Esophagus muscularis mucosa (tissue), 4 donors: Measurements from ENCODE around the gene KRTAP4-11. TPM values are rescaled to one million over a fixed set of nuclear protein-coding genes. Genes with fewer than 3 reads are reported as not detected.
"Not testable (repeated sequence)": the region's sequence is repeated elsewhere in the genome, so short reads cannot be mapped to it uniquely, and the experiment has no call there.

ENCODE experiments used
- DNase-seq: peaks from one replicate; pipeline ENCODE4 v3.0.0-alpha.2; 2017; ENCODE audit errors: extremely low spot score
- H3K27ac ChIP-seq, 4 donors: fragments of 200-600 bp; sonication (generic); replicated peaks in 1 of 4; 1 replicate in 3 of 4; 2 replicates in 1 of 4; pipeline ENCODE4 v1.5.1; 2016 to 2019; ENCODE audit warnings: mild to moderate bottlenecking in 1 of 4
- H3K27me3 ChIP-seq, 4 donors: fragments of 200-600 bp; sonication (generic); one replicate each; pipeline versions ENCODE4 v1.5.1 to v1.6.0; 2016 to 2019
- H3K36me3 ChIP-seq, 4 donors: fragments of 200-600 bp; sonication (generic); one replicate each; pipeline ENCODE4 v1.5.1; 2016 to 2019
- H3K4me1 ChIP-seq, 4 donors: fragments of 200-600 bp; sonication (generic); one replicate each; pipeline ENCODE4 v1.5.1; 2016 to 2019
- H3K4me3 ChIP-seq, 4 donors: fragments of 200-600 bp; sonication (generic); 1 replicate in 2 of 4; 2 replicates in 2 of 4; pipeline ENCODE4 v1.5.1; 2016 to 2019; ENCODE audit warnings: mild to moderate bottlenecking in 4 of 4, moderate library complexity in 1 of 4
- H3K9me3 ChIP-seq, 4 donors: fragments of 200-600 bp; sonication (generic); 1 replicate in 3 of 4; 2 replicates in 1 of 4; pipeline ENCODE4 v1.5.1; 2016 to 2019
- EP300 ChIP-seq: sonication (generic); formaldehyde crosslinking; IDR thresholded peaks from one replicate; pipeline ENCODE4 v1.6.1; 2017; ENCODE audit warnings: antibody characterized with exemption
- POLR2A ChIP-seq: fragments of 450-650 bp; IDR thresholded peaks from one replicate; pipeline ENCODE4 v1.6.1; 2017; ENCODE audit warnings: antibody characterized with exemption, moderate library complexity, mild to moderate bottlenecking, low read depth
- POLR2AphosphoS5 ChIP-seq, 2 donors: sonication (generic); formaldehyde crosslinking; IDR thresholded peaks; one replicate each; pipeline ENCODE4 v1.6.1; 2017; ENCODE audit warnings: antibody characterized with exemption in 2 of 2
- WGBS: methylation state at CpG from one replicate; pipeline ENCODE4 v1.1.5; 2018; 5-methylcytosine and 5-hydroxymethylcytosine counted together
- intact Hi-C: fragments of 100-400 bp; cut with DNase I; formaldehyde crosslinking; loops from one replicate; pipeline ENCODE4 v1.15.1; 2023
- total RNA-seq, 4 donors: library from RNA; depleted of rRNA; stranded (reverse); fragments of >200 nt; gene quantifications; one replicate each; pipeline versions ENCODE4 v1.1.0 to v1.2.1, GENCODE V29; 2016
- TF ChIP-seq, protein P1 (sequence below), 3 experiments: fragments of 200-600 bp in 2 of 3; fragments of 450-650 bp in 1 of 3; sonication (generic) in 2 of 3; IDR thresholded peaks; one replicate each; pipeline ENCODE4 v1.5.1; 2017 to 2019; ENCODE audit warnings: antibody characterized with exemption in 3 of 3, mild to moderate bottlenecking in 2 of 3, moderate library complexity in 1 of 3

The KRTAP4-11 gene
- total RNA-seq, 4 donors from 2014 or later, result not detected

DNA sequence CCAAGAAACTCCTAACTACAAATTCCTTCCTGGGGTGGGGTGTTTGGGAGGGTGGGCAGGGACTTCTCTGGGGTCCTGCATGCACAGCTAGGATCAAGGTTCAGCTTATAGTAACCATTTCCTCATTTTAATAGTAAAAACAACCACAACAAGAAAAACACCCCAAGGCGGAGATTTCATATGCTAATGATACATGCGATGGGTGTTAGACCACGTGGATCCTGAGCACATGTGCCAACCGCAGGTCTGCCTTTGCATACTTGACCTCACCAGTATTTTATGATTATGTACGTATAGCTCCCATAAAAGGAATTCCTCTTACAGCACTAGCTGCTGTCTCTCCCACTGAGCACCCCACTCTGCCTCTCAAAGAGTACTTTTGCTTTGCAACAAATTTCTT, 1.9 kb downstream of the KRTAP4-11 start:
- Histone ChIP-seq H3K27ac (no peak overlapping the region), H3K4me3 (no peak overlapping the region), H3K36me3 (no peaks in the 10 kb centered on the region), H3K4me1 (no peaks in the 10 kb centered on the region), H3K9me3 (no peaks in the 10 kb centered on the region), H3K27me3 (peaks cover 0 to 24% (median 0%) of the 10 kb centered on the region in 4 donors)
- intact Hi-C loops, result no loop called here
- TF ChIP-seq EP300 (no peak), POLR2A (no peak), POLR2AphosphoS5 (IDR thresholded peaks at IDR 0.05) (no peak)
- TF ChIP-seq, protein P1, sequence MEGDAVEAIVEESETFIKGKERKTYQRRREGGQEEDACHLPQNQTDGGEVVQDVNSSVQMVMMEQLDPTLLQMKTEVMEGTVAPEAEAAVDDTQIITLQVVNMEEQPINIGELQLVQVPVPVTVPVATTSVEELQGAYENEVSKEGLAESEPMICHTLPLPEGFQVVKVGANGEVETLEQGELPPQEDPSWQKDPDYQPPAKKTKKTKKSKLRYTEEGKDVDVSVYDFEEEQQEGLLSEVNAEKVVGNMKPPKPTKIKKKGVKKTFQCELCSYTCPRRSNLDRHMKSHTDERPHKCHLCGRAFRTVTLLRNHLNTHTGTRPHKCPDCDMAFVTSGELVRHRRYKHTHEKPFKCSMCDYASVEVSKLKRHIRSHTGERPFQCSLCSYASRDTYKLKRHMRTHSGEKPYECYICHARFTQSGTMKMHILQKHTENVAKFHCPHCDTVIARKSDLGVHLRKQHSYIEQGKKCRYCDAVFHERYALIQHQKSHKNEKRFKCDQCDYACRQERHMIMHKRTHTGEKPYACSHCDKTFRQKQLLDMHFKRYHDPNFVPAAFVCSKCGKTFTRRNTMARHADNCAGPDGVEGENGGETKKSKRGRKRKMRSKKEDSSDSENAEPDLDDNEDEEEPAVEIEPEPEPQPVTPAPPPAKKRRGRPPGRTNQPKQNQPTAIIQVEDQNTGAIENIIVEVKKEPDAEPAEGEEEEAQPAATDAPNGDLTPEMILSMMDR (IDR thresholded peaks at IDR 0.05), result no peak
- 66% methylated on average over 5 of the region's 5 CpGs for WGBS
- DNase-seq, result no peak

DNA sequence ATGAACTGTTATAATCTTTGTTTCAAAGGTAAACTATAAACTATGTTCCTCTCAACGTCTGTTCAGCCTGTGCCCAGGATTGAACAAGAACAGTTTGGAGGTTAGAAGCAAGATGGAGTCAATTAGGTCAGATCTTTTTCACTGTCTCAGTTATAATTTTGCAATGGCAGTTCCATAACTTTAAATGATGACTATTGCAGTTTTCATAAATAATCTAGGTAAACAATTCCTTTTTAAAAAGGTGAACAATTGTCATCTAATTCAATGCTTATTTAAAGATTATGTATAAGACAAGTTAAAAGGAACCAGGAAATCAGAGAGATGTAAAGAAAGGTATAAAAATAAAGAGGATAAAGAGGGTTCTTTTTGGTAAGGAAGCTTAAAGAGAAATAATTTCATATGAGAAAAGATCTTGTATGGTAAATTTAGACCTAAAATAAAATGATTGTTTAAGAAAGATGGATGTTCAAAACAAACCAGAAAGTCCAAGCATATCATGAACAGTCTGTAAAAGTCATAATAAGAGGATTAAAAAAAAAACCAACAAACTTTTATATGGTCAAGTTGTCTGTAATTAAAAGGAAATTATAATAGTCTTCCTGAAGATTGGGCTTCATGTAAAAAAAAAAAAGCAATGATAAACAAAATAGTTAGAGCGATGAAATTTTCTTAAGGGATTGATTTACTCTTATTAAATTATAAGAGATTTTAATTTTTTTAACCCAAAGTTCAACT, 6.9 kb downstream of the KRTAP4-11 start:
- no peak for DNase-seq
- Histone ChIP-seq H3K4me1 (no peaks in the 10 kb centered on the region), H3K9me3 (no peaks in the 10 kb centered on the region), H3K4me3 (no peak overlapping the region), H3K27ac (no peak overlapping the region), H3K27me3 (peaks cover 0 to 12% (median 0%) of the 10 kb centered on the region in 4 donors), H3K36me3 (no peaks in the 10 kb centered on the region)
- intact Hi-C loops, result no loop called here
- WGBS, result 68% methylated on average over 2 of the region's 2 CpGs
- TF ChIP-seq POLR2A (no peak), POLR2AphosphoS5 (IDR thresholded peaks at IDR 0.05) (no peak), EP300 (no peak)
- TF ChIP-seq, protein P1 (IDR thresholded peaks at IDR 0.05), result no peak

DNA sequence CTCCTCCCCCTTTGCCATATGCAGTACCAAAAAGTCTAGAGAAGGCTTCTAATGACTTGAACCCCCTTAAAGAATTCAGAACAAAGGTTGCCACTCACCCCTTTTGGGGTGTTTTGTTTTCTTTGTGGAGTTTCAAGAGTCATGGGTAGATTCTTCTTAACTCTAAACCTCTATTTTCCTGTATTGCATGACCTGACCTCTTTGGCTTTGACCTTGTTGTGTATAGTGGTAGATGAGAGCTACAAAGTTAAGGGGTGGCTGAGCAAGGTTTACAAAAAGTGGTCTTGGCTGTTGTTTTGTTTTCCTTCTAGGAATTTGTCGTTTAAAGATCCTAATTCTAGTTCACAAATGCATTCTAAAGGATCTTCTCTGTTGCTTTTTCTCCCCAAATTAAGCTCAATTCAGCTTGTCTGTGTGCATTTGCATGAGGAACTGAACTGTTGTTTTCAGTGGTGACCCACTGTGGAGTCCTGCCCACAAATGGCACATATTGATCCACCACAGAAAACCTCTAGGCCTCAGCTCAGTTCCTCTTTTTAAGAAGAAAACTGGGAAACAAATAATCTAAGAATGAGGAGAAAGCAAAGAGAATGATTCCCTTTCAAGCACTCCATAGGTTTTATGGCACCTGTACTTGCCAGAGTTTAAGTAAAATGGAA, 9.3 kb downstream of the KRTAP4-11 start:
- H3K27ac ChIP-seq, H3K4me1 ChIP-seq, H3K36me3 ChIP-seq, H3K27me3 ChIP-seq, H3K9me3 ChIP-seq, intact Hi-C loops, H3K4me3 ChIP-seq, DNase-seq: not testable (repeated sequence)
- WGBS, result 0% methylated on average over 1 of the region's 1 CpG

DNA sequence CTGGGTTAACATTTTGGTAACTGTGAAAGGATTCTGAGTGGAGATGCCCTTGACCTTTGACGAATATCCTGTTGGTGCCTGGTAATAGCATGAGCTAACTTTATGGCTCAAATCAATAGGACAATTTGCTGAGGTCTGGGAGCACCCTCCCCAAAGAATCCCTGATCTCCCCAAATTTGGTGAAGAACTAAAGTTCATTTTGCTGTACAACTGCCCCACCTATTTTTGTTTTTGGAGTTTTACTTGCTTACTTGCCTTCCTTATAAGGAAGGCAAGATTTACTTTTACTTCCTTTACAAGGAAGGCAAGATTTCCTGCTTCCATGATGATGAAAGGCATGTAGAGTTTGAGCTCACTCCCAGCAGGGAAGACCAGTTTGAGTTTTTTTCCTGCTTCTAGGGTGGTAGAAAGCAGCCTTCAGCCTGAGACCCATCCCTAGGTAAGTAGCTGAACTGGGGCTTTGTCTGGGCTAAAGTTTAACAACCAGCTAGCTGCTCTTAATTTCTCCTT, 10.2 kb downstream of the KRTAP4-11 start:
- no peak overlapping the region for H3K4me3 ChIP-seq
- peaks cover 0 to 8% (median 0%) of the 10 kb centered on the region in 4 donors for H3K27me3 ChIP-seq
- TF ChIP-seq EP300 (no peak), POLR2A (no peak), POLR2AphosphoS5 (IDR thresholded peaks at IDR 0.05) (no peak)
- TF ChIP-seq, protein P1 (IDR thresholded peaks at IDR 0.05), result no peak
- no peaks in the 10 kb centered on the region for H3K9me3 ChIP-seq
- no peaks in the 10 kb centered on the region for H3K36me3 ChIP-seq
- no peak for DNase-seq
- no peak overlapping the region for H3K27ac ChIP-seq
- intact Hi-C loops, result no loop called here
- WGBS, result 76% methylated on average over 1 of the region's 1 CpG
- H3K4me1 ChIP-seq, result no peaks in the 10 kb centered on the region

DNA sequence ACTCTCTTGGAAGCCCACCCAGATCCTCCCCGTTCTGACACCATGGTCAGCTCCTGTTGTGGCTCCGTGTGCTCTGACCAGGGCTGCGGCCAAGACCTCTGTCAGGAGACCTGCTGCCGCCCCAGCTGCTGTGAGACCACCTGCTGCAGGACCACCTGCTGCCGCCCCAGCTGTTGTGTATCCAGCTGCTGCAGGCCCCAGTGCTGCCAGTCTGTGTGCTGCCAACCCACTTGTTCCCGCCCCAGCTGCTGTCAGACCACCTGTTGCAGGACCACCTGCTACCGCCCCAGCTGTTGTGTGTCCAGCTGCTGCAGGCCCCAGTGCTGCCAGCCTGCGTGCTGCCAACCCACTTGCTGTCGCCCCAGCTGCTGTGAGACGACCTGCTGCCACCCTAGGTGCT, 12.8 kb downstream of the KRTAP4-11 start, which contains the start of gene KRTAP4-9:
Gene KRTAP4-9, plus strand, starts transcription at position 43 of the 400 bp plus-strand sequence. Its CDS starts 0 bp downstream, at position 43.
- 65% methylated on average over 10 of the region's 10 CpGs for WGBS
- H3K4me3 ChIP-seq, H3K27ac ChIP-seq, H3K9me3 ChIP-seq, H3K27me3 ChIP-seq, H3K4me1 ChIP-seq, DNase-seq, H3K36me3 ChIP-seq, intact Hi-C loops: not testable (repeated sequence)

DNA sequence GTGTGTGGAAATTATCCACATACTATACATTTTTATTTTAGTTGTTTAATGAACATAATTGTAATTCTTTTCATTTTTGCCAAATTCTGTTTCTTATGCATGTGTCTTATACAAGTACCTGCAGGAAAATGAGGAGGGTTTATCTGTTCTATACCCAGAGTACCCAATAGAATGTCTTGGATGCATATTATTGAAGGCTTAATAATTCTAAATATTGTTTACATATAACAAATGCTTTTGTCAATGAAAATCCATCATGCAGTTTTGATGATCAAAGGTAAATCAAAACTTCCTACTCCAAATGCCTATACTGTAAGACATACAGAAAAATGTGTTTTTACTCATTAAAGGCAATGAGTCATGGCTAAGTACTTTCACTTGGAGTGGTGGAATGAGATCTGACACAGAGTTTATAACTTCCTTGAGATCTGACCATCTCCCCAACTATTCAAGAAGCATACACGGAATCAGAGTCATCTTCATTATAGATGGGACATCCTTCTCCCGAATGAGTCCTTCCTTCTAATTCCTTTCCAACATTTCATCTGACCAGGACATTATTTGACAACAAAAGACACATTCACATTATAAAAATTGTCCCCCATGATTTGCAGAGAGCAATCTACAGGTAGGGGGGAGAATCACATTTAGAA, 13.7 kb downstream of the KRTAP4-11 start:
- H3K27ac ChIP-seq, H3K4me1 ChIP-seq, H3K9me3 ChIP-seq, H3K27me3 ChIP-seq, DNase-seq, H3K4me3 ChIP-seq, H3K36me3 ChIP-seq, intact Hi-C loops: not testable (repeated sequence)
- 61% methylated on average over 2 of the region's 2 CpGs for WGBS
